ENCODE results near the gene MAGI2. TPM values are rescaled to one million over a fixed set of nuclear protein-coding genes. Genes with fewer than 3 reads are reported as not detected.
"Not testable (repeated sequence)": the region's sequence is repeated elsewhere in the genome, so short reads cannot be mapped to it uniquely, and the experiment has no call there.

MAGI2 gene
- total and polyA plus RNA-seq, 2 donors from 2014 or later, result 4.4 to 9.0 TPM

DNA sequence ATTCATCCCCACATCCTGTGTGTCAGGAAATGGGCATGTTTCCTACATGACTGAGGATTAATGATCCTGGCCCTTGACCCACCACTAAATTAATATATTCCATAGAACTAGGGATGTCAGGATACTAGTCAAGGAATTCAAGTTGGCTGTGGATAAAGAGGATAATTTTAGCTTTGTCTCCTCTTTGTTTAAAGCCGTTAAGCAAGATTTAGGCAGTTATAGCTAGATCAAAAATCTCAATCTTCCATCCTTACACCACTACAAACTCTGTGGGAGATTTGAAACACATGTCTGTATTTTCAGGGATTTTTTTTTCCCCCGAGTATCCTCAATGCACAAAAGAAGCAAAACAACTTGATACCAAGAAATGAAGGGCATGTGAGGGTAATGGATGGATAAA, 417.1 kb downstream of the MAGI2 start:
- Histone ChIP-seq H3K9ac (ENCODE audit: low read length in 3 of 3) (no peak overlapping the region), H3K9me3 (ENCODE audit: control insufficient read depth in 2 of 3, insufficient read depth in 1 of 3, low read length in 3 of 3) (no peaks in the 10 kb centered on the region), H3K4me1 (ENCODE audit: control insufficient read depth in 2 of 3, insufficient read depth in 2 of 3, low read depth in 1 of 3, low read length in 3 of 3) (no peaks in the 10 kb centered on the region), H3K36me3 (ENCODE audit: control insufficient read depth in 2 of 3, insufficient read depth in 3 of 3, low read length in 3 of 3) (no peaks in the 10 kb centered on the region), H3K27me3 (ENCODE audit: control insufficient read depth, insufficient read depth, low read length) (no peaks in the 10 kb centered on the region), H3K4me3 (ENCODE audit: low read length in 3 of 3) (no peak overlapping the region), H3K27ac (ENCODE audit: low read depth in 2 of 2, low read length in 2 of 2) (no peak overlapping the region)
- TF ChIP-seq CTCF (IDR thresholded peaks at IDR 0.05; ENCODE audit: borderline replicate concordance, extremely low read depth, insufficient read depth), result no peak
- intact Hi-C loops (cut with DNase I), result no loop called here
- FAIRE-seq (no peak), DNase-seq (no peak)

GRCh38 chr7:79035858-79036257, 417.6 kb downstream of the MAGI2 start:
- no peak for TF ChIP-seq CTCF (IDR thresholded peaks at IDR 0.05; ENCODE audit: borderline replicate concordance, extremely low read depth, insufficient read depth)
- DNase-seq (no peak), FAIRE-seq (peak; percentile 69)
- no peaks in the 10 kb centered on the region for H3K27me3 ChIP-seq (ENCODE audit: control insufficient read depth, insufficient read depth, low read length)
- H3K9me3 ChIP-seq (ENCODE audit: control insufficient read depth in 2 of 3, insufficient read depth in 1 of 3, low read length in 3 of 3), result no peaks in the 10 kb centered on the region
- no peaks in the 10 kb centered on the region for H3K36me3 ChIP-seq (ENCODE audit: control insufficient read depth in 2 of 3, insufficient read depth in 3 of 3, low read length in 3 of 3)
- no peaks in the 10 kb centered on the region for H3K4me1 ChIP-seq (ENCODE audit: control insufficient read depth in 2 of 3, insufficient read depth in 2 of 3, low read depth in 1 of 3, low read length in 3 of 3)
- H3K27ac ChIP-seq (ENCODE audit: low read depth in 2 of 2, low read length in 2 of 2), result no peak overlapping the region
- no peak overlapping the region for H3K4me3 ChIP-seq (ENCODE audit: low read length in 3 of 3)
- no peak overlapping the region for H3K9ac ChIP-seq (ENCODE audit: low read length in 3 of 3)
- intact Hi-C loops (cut with DNase I), result no loop called here

DNA sequence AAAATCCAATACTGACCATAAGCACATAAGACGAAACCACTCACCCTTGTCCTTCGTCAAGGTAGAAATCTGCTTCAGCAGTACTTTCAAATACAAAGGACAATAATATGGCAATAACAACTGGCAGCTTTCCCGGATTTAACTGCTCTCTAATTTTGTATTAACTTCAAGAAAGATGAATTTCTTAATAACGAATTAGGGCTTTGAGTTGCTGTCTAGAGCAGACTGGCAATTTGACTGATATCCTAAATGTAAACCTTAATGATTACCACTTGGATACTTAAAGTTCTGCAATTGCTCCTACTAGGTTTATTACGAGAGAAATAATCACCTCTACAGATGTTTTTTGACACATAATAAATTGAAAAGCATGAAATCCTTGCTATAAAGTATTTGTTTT, 418.7 kb downstream of the MAGI2 start:
- H3K4me3 ChIP-seq (ENCODE audit: low read length in 3 of 3), result no peak overlapping the region
- DNase-seq (no peak), FAIRE-seq (no peak)
- no peak overlapping the region for H3K9ac ChIP-seq (ENCODE audit: low read length in 3 of 3)
- no peaks in the 10 kb centered on the region for H3K4me1 ChIP-seq (ENCODE audit: control insufficient read depth in 2 of 3, insufficient read depth in 2 of 3, low read depth in 1 of 3, low read length in 3 of 3)
- H3K27me3 ChIP-seq (ENCODE audit: control insufficient read depth, insufficient read depth, low read length), result no peaks in the 10 kb centered on the region
- intact Hi-C loops (cut with DNase I), result no loop called here
- H3K36me3 ChIP-seq (ENCODE audit: control insufficient read depth in 2 of 3, insufficient read depth in 3 of 3, low read length in 3 of 3), result no peaks in the 10 kb centered on the region
- no peak for TF ChIP-seq CTCF (IDR thresholded peaks at IDR 0.05; ENCODE audit: borderline replicate concordance, extremely low read depth, insufficient read depth)
- no peaks in the 10 kb centered on the region for H3K9me3 ChIP-seq (ENCODE audit: control insufficient read depth in 2 of 3, insufficient read depth in 1 of 3, low read length in 3 of 3)
- no peak overlapping the region for H3K27ac ChIP-seq (ENCODE audit: low read depth in 2 of 2, low read length in 2 of 2)

DNA sequence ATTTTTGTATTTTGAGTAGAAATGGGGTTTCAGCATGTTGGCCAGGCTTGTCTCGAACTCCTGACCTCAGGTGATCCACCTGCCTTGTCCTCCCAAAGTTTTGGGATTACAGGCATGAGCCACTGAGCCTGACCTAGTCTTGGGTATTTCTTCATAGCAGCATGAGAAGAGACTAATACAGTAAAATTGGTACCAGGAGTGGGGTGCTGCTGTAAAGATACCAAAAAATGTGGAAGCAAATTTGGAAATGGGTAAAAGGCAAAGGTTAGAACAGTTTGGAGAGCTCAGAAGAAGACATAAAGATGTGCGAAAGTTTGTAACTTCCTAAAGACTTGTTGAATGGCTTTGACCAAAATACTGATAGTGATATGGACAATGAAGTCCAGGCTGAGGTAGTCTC, 433.8 kb downstream of the MAGI2 start:
- H3K27me3 ChIP-seq (ENCODE audit: control insufficient read depth, insufficient read depth, low read length); H3K36me3 ChIP-seq (ENCODE audit: control insufficient read depth in 2 of 3, insufficient read depth in 3 of 3, low read length in 3 of 3); DNase-seq; H3K9me3 ChIP-seq (ENCODE audit: control insufficient read depth in 2 of 3, insufficient read depth in 1 of 3, low read length in 3 of 3); FAIRE-seq; intact Hi-C loops (cut with DNase I); H3K4me1 ChIP-seq (ENCODE audit: control insufficient read depth in 2 of 3, insufficient read depth in 2 of 3, low read depth in 1 of 3, low read length in 3 of 3); H3K9ac ChIP-seq (ENCODE audit: low read length in 3 of 3); H3K27ac ChIP-seq (ENCODE audit: low read depth in 2 of 2, low read length in 2 of 2); H3K4me3 ChIP-seq (ENCODE audit: low read length in 3 of 3): not testable (repeated sequence)
